ENCODE results near the gene CDH23.

Gene CDH23

GRCh38 chr10:71555087-71555723 lies 158.5 kb downstream of the CDH23 start:
- TF ChIP-seq, protein P1, sequence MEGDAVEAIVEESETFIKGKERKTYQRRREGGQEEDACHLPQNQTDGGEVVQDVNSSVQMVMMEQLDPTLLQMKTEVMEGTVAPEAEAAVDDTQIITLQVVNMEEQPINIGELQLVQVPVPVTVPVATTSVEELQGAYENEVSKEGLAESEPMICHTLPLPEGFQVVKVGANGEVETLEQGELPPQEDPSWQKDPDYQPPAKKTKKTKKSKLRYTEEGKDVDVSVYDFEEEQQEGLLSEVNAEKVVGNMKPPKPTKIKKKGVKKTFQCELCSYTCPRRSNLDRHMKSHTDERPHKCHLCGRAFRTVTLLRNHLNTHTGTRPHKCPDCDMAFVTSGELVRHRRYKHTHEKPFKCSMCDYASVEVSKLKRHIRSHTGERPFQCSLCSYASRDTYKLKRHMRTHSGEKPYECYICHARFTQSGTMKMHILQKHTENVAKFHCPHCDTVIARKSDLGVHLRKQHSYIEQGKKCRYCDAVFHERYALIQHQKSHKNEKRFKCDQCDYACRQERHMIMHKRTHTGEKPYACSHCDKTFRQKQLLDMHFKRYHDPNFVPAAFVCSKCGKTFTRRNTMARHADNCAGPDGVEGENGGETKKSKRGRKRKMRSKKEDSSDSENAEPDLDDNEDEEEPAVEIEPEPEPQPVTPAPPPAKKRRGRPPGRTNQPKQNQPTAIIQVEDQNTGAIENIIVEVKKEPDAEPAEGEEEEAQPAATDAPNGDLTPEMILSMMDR (conservative IDR thresholded peaks at IDR 0.05; ENCODE audit: low read depth, low read length) = no peak
- DNase-seq (ENCODE audit: low read depth) = no peak
- H3K4me3 ChIP-seq (ENCODE audit: low read depth, low read length) = no peak overlapping the region

GRCh38 chr10:71555724-71556119 lies 159.0 kb downstream of the CDH23 start:
- TF ChIP-seq, protein P1 (conservative IDR thresholded peaks at IDR 0.05; ENCODE audit: low read depth, low read length) = no peak
- no peak overlapping the region for H3K4me3 ChIP-seq (ENCODE audit: low read depth, low read length)
- DNase-seq (ENCODE audit: low read depth) = no peak

DNA sequence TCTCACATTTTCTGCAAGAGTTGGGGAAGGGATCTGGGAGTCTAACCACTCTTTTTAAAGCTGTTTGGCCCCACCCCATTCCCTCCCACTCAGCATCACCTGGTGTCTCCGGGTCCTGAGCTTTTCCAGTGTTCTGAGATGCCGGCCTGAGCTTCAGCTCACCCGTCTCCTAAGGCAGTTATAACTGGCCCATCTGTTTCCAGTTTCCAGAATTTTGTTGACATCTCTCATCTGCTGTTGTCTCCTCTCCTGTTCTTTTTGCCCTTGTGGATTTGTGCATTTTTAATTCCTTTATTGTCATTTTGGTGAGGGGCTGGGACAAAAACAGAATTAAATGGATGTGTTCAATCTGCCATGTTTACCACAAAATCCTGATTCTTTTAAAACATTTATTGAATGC lies 162.3 kb downstream of the CDH23 start:
- no peak for DNase-seq (ENCODE audit: low read depth)
- H3K4me3 ChIP-seq (ENCODE audit: low read depth, low read length) = no peak overlapping the region
- TF ChIP-seq, protein P1 (conservative IDR thresholded peaks at IDR 0.05; ENCODE audit: low read depth, low read length) = no peak

- TF ChIP-seq, protein P1 (conservative IDR thresholded peaks at IDR 0.05; ENCODE audit: low read depth, low read length) = no peak
- DNase-seq (ENCODE audit: low read depth) = no peak
- H3K4me3 ChIP-seq (ENCODE audit: low read depth, low read length) = no peak overlapping the region
Observed at GRCh38 chr10:71561003-71561574, 164.4 kb downstream of the CDH23 start.

DNA sequence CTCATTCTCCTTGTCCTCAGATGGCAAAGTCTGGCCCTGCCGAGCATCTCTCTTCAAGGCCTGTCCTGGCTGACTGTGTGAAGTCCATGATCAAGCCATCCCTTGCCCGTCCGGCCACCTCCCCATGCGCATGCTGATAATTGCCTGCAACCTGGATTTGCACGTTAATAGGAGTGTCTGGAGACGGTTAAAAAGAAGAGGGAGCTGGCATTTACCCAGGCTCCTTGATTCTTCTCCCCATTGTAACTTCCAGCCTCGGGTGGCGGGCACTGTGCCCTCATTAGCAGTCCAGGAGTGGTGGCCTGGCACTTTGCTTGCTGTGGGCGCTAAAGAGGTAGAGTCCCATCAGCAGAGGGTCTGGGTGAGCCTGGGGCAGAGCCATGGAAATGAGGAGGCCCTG lies 165.5 kb downstream of the CDH23 start:
- no peak for DNase-seq (ENCODE audit: low read depth)
- no peak overlapping the region for H3K4me3 ChIP-seq (ENCODE audit: low read depth, low read length)
- TF ChIP-seq, protein P1 (conservative IDR thresholded peaks at IDR 0.05; ENCODE audit: low read depth, low read length) = no peak

GRCh38 chr10:71562904-71563303 lies 166.2 kb downstream of the CDH23 start:
- TF ChIP-seq, protein P1 (conservative IDR thresholded peaks at IDR 0.05; ENCODE audit: low read depth, low read length) = no peak
- no peak overlapping the region for H3K4me3 ChIP-seq (ENCODE audit: low read depth, low read length)

More at GRCh38 chr10:71562904-71563303, 166.2 kb downstream of the CDH23 start:
- no peak for DNase-seq (ENCODE audit: low read depth)

All from choroid plexus epithelial cell (primary cell).